ENCODE data around the gene ADAMTS6.
"Not testable (repeated sequence)": the region's sequence is repeated elsewhere in the genome, so short reads cannot be mapped to it uniquely, and the experiment has no call there.

The ADAMTS6 gene

GRCh38 chr5:65324226-65324625, 157.5 kb downstream of the ADAMTS6 start:
- TF ChIP-seq ZFX (IDR thresholded peaks at IDR 0.05; ENCODE audit: borderline replicate concordance): no peak
- TF ChIP-seq, protein P1, sequence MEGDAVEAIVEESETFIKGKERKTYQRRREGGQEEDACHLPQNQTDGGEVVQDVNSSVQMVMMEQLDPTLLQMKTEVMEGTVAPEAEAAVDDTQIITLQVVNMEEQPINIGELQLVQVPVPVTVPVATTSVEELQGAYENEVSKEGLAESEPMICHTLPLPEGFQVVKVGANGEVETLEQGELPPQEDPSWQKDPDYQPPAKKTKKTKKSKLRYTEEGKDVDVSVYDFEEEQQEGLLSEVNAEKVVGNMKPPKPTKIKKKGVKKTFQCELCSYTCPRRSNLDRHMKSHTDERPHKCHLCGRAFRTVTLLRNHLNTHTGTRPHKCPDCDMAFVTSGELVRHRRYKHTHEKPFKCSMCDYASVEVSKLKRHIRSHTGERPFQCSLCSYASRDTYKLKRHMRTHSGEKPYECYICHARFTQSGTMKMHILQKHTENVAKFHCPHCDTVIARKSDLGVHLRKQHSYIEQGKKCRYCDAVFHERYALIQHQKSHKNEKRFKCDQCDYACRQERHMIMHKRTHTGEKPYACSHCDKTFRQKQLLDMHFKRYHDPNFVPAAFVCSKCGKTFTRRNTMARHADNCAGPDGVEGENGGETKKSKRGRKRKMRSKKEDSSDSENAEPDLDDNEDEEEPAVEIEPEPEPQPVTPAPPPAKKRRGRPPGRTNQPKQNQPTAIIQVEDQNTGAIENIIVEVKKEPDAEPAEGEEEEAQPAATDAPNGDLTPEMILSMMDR (IDR thresholded peaks at IDR 0.05): no peak
- H3K27ac ChIP-seq: no peak overlapping the region

GRCh38 chr5:65320704-65321103, 161.0 kb downstream of the ADAMTS6 start:
- not testable (repeated sequence) for H3K27ac ChIP-seq

GRCh38 chr5:65320250-65320649, 161.5 kb downstream of the ADAMTS6 start:
- no peak overlapping the region for H3K27ac ChIP-seq
- TF ChIP-seq ZFX (IDR thresholded peaks at IDR 0.05; ENCODE audit: borderline replicate concordance): no peak
- TF ChIP-seq, protein P1 (IDR thresholded peaks at IDR 0.05): no peak

GRCh38 chr5:65307931-65308330, 173.8 kb downstream of the ADAMTS6 start:
- TF ChIP-seq, protein P1 (IDR thresholded peaks at IDR 0.05): no peak
- no peak for TF ChIP-seq ZFX (IDR thresholded peaks at IDR 0.05; ENCODE audit: borderline replicate concordance)
- H3K27ac ChIP-seq: no peak overlapping the region

- no peak for TF ChIP-seq ZFX (IDR thresholded peaks at IDR 0.05; ENCODE audit: borderline replicate concordance)
- TF ChIP-seq, protein P1 (IDR thresholded peaks at IDR 0.05): no peak
- no peak overlapping the region for H3K27ac ChIP-seq
These were observed 174.6 kb downstream of the ADAMTS6 start for GRCh38 chr5:65307088-65307487.

GRCh38 chr5:65305913-65306312, 175.8 kb downstream of the ADAMTS6 start:
- no peak overlapping the region for H3K27ac ChIP-seq
- TF ChIP-seq, protein P1 (IDR thresholded peaks at IDR 0.05): no peak
- no peak for TF ChIP-seq ZFX (IDR thresholded peaks at IDR 0.05; ENCODE audit: borderline replicate concordance)

DNA sequence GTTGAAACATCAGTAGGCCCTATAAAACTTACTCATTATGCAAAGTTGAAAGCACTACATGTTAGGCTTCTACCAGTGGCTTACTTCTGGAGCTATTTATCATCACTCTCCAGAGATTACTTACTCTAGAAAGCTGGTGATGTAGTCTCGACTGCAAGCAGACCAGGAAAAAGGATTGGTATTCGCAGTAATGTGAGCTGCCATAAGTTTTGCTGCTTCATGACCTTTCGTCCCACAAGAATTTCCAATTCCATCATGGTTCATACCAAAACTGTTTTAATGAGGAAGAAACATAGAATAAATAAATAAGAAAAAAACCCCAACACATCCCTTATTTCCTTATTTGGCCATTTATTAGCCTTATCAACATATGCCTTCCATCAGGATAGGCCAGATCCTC, 181.9 kb downstream of the ADAMTS6 start:
- TF ChIP-seq, protein P1 (IDR thresholded peaks at IDR 0.05): no peak
- no peak for TF ChIP-seq ZFX (IDR thresholded peaks at IDR 0.05; ENCODE audit: borderline replicate concordance)
- no peak overlapping the region for H3K27ac ChIP-seq

- TF ChIP-seq, protein P1 (IDR thresholded peaks at IDR 0.05): no peak
- TF ChIP-seq ZFX (IDR thresholded peaks at IDR 0.05; ENCODE audit: borderline replicate concordance): no peak
- no peak overlapping the region for H3K27ac ChIP-seq
These were observed 185.7 kb downstream of the ADAMTS6 start for GRCh38 chr5:65296067-65296466.

All from 22Rv1 (cell line).